ENCODE data around the gene MAP3K21. TPM values are rescaled to one million over a fixed set of nuclear protein-coding genes. Genes with fewer than 3 reads are reported as not detected.

MAP3K21 gene
- total RNA-seq, 1 donor from 2014 or later, result 6.9 TPM

DNA sequence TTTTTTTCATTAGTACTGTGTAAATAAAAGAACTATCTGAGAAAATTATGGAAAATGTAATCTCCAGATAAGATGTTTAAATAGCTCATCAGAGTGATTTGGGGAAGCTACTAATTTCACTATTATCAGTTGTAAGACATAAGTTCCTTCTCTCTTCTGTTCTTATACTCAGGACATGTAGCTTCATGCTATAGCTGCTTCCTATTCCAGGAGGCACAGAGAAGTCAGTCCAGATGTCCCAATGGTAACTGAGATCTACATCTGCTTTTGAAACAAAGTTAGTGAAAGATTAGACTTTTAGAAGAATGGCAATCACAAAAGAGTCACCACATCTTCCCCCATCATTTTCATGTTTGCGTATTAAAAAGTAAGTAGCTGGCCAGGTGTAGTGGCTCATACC is 5.6 kb downstream of the MAP3K21 start:
- Histone ChIP-seq H3K27me3 (no peaks in the 10 kb centered on the region), H3K36me3 (no peaks in the 10 kb centered on the region), H3K9me3 (no peaks in the 10 kb centered on the region), H3K27ac (no peak overlapping the region), H3K4me1 (peaks cover 11% of the 10 kb centered on the region), H3K4me3 (no peak overlapping the region)
- intact Hi-C loops (cut with DNase I), result no loop called here
- no peak for DNase-seq (ENCODE audit: extremely low spot score in 2 of 2)
- TF ChIP-seq, protein P1, sequence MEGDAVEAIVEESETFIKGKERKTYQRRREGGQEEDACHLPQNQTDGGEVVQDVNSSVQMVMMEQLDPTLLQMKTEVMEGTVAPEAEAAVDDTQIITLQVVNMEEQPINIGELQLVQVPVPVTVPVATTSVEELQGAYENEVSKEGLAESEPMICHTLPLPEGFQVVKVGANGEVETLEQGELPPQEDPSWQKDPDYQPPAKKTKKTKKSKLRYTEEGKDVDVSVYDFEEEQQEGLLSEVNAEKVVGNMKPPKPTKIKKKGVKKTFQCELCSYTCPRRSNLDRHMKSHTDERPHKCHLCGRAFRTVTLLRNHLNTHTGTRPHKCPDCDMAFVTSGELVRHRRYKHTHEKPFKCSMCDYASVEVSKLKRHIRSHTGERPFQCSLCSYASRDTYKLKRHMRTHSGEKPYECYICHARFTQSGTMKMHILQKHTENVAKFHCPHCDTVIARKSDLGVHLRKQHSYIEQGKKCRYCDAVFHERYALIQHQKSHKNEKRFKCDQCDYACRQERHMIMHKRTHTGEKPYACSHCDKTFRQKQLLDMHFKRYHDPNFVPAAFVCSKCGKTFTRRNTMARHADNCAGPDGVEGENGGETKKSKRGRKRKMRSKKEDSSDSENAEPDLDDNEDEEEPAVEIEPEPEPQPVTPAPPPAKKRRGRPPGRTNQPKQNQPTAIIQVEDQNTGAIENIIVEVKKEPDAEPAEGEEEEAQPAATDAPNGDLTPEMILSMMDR (IDR thresholded peaks at IDR 0.05), result no peak
- TF ChIP-seq POLR2AphosphoS5 (IDR thresholded peaks at IDR 0.05; ENCODE audit: insufficient read depth in 1 of 2, low read depth in 1 of 2), result no peak
- TF ChIP-seq POLR2A (IDR thresholded peaks at IDR 0.05), result no peak

- no peaks in the 10 kb centered on the region for H3K27me3 ChIP-seq
- intact Hi-C loops (cut with DNase I), result no loop called here
These were observed 6.6 kb downstream of the MAP3K21 start for GRCh38 chr1:233334092-233334491.

DNA sequence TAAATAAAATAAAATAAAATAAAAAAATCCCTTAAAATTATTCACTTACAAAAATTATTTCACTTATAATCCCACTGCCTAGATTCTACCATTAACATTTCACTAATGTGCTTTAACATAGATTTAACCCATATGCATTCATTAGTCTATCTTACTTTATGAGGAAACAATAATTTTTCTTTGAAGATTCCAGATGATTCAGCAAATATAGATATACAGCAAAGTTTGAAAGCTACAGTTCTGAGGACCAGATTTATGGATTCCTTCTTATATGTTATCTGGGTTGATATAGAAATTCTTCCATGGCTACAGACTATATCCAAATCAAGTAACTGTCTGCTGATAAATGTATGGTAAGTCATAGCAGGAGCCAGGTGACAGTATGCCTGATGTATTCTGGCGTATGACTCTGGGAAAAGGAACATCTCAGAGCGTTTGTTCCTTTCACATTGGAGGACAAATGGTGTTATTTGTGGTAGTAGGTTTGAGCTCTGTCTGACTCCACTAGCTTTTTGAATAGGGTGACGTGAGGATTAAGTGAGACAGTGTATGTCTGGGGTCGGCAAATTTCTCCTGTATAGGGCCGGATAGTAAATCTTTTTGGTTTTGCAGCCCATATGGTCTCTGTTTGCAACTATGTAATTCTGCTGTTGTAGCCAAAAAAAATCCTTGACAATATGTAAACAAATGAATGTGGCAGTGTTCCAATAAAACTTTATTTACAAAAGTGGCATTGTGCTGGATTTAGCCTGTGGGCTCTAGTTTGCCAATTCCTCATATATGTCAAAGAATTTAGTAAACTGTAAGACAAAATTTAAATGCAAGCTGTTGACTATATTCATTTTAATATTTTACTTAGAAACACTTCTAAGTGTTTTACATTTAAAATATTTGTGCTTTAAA is 9.3 kb downstream of the MAP3K21 start:
- DNase-seq (ENCODE audit: extremely low spot score in 2 of 2), result no peak
- no peak overlapping the region for H3K4me3 ChIP-seq
- H3K9me3 ChIP-seq, result no peaks in the 10 kb centered on the region
- H3K27ac ChIP-seq, result no peak overlapping the region
- no peaks in the 10 kb centered on the region for H3K36me3 ChIP-seq
- intact Hi-C loops (cut with DNase I), result no loop called here
- TF ChIP-seq POLR2AphosphoS5 (IDR thresholded peaks at IDR 0.05; ENCODE audit: insufficient read depth in 1 of 2, low read depth in 1 of 2) (no peak), POLR2A (IDR thresholded peaks at IDR 0.05) (no peak)
- TF ChIP-seq, protein P1 (IDR thresholded peaks at IDR 0.05), result no peak
- no peaks in the 10 kb centered on the region for H3K4me1 ChIP-seq
- no peaks in the 10 kb centered on the region for H3K27me3 ChIP-seq

More at GRCh38 chr1:233334092-233334491, 6.6 kb downstream of the MAP3K21 start:
- Histone ChIP-seq H3K4me3 (no peak overlapping the region), H3K4me1 (peaks cover 5% of the 10 kb centered on the region), H3K9me3 (no peaks in the 10 kb centered on the region), H3K36me3 (no peaks in the 10 kb centered on the region), H3K27ac (no peak overlapping the region)
- no peak for DNase-seq (ENCODE audit: extremely low spot score in 2 of 2)
- TF ChIP-seq, protein P1 (IDR thresholded peaks at IDR 0.05), result no peak
- TF ChIP-seq POLR2AphosphoS5 (IDR thresholded peaks at IDR 0.05; ENCODE audit: insufficient read depth in 1 of 2, low read depth in 1 of 2), result no peak

DNA sequence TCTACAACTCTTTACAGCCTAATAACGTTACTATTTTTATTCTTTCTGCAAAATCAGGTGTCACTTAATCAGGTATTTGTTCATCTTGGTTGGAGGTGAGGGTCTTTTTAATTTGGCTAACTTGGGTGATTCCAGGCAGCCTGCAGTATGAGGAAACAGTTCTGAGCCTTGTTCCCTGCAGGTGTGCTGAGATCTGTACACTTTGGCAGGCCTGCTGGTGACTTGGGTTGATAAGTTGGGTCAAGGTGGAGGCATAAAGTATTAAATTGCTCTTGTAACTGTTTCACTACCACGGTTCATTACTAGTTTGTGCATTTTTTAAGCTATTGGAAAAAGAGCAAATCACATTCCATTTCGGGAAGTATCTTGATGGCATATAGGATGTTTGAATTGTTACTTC is 10.0 kb downstream of the MAP3K21 start:
- no peak for DNase-seq (ENCODE audit: extremely low spot score in 2 of 2)
- Histone ChIP-seq H3K27me3 (no peaks in the 10 kb centered on the region), H3K4me1 (no peaks in the 10 kb centered on the region), H3K27ac (no peak overlapping the region), H3K36me3 (no peaks in the 10 kb centered on the region), H3K4me3 (no peak overlapping the region), H3K9me3 (no peaks in the 10 kb centered on the region)
- intact Hi-C loops (cut with DNase I), result no loop called here
- TF ChIP-seq POLR2AphosphoS5 (IDR thresholded peaks at IDR 0.05; ENCODE audit: insufficient read depth in 1 of 2, low read depth in 1 of 2) (no peak), POLR2A (IDR thresholded peaks at IDR 0.05) (no peak)
- TF ChIP-seq, protein P1 (IDR thresholded peaks at IDR 0.05), result no peak

- DNase-seq (ENCODE audit: extremely low spot score in 2 of 2), result no peak
- Histone ChIP-seq H3K9me3 (no peaks in the 10 kb centered on the region), H3K27me3 (no peaks in the 10 kb centered on the region), H3K4me1 (no peaks in the 10 kb centered on the region), H3K27ac (no peak overlapping the region), H3K4me3 (no peak overlapping the region), H3K36me3 (no peaks in the 10 kb centered on the region)
- intact Hi-C loops (cut with DNase I), result no loop called here
- TF ChIP-seq POLR2A (IDR thresholded peaks at IDR 0.05), result no peak
- no peak for TF ChIP-seq POLR2AphosphoS5 (IDR thresholded peaks at IDR 0.05; ENCODE audit: insufficient read depth in 1 of 2, low read depth in 1 of 2)
These were observed 10.6 kb downstream of the MAP3K21 start for GRCh38 chr1:233338102-233338501.
